DOHH2 (cell line): Measurements from ENCODE around the gene DEFB113.

ENCODE experiments used
- H3F3A ChIP-seq: fragments of 200-600 bp; sonication (generic), shearing (Covaris generic); 2 replicates; pipeline ENCODE4 v1.6.0; 2016; ENCODE audit warnings: antibody characterized with exemption, mild to moderate bottlenecking; ENCODE audit not compliant: control insufficient read depth, insufficient read depth
- H3K27ac ChIP-seq: fragments of 200-600 bp; sonication (generic); 2 replicates; pipeline ENCODE4 v1.5.1; 2014; ENCODE audit warnings: low read depth, mild to moderate bottlenecking, low read length, moderate library complexity
- H3K27me3 ChIP-seq: fragments of 200-600 bp; sonication (generic); 2 replicates; pipeline ENCODE4 v1.6.1; 2014; ENCODE audit warnings: mild to moderate bottlenecking, low read length, mixed read lengths; ENCODE audit not compliant: control insufficient read depth
- H3K36me3 ChIP-seq: fragments of 200-600 bp; sonication (generic); 2 replicates; pipeline ENCODE4 v1.6.1; 2014; ENCODE audit warnings: mild to moderate bottlenecking, low read length, moderate library complexity, mixed read lengths; ENCODE audit not compliant: control insufficient read depth
- H3K4me1 ChIP-seq: fragments of 200-600 bp; sonication (generic); 2 replicates; pipeline ENCODE4 v1.6.1; 2014; ENCODE audit warnings: mild to moderate bottlenecking, low read length, mixed read lengths; ENCODE audit not compliant: control insufficient read depth
- H3K4me2 ChIP-seq: fragments of 200-600 bp; sonication (generic); 2 replicates; pipeline ENCODE4 v1.6.0; 2014; ENCODE audit warnings: mild to moderate bottlenecking, low read length, moderate library complexity
- H3K4me3 ChIP-seq: fragments of 200-600 bp; sonication (generic); 2 replicates; pipeline ENCODE4 v1.5.1; 2014; ENCODE audit warnings: mild to moderate bottlenecking, low read length, mixed read lengths
- H3K79me2 ChIP-seq: fragments of 200-600 bp; sonication (generic); 2 replicates; pipeline ENCODE4 v1.6.1; 2014; ENCODE audit warnings: mild to moderate bottlenecking, low read length, mixed read lengths; ENCODE audit not compliant: control insufficient read depth
- H3K9me2 ChIP-seq: fragments of 200-600 bp; sonication (generic); replicated peaks from 2 replicates; pipeline ENCODE4 v1.6.1; 2014; ENCODE audit warnings: mild to moderate bottlenecking, low read length, mixed read lengths; ENCODE audit not compliant: control insufficient read depth
- H3K9me3 ChIP-seq: fragments of 200-600 bp; sonication (generic); 2 replicates; pipeline ENCODE4 v1.6.1; 2014; ENCODE audit warnings: antibody characterized with exemption, low read length, mixed read lengths; ENCODE audit not compliant: control insufficient read depth, insufficient read depth
- H4K20me1 ChIP-seq: fragments of 200-600 bp; sonication (generic); 2 replicates; pipeline ENCODE4 v1.6.0; 2014; ENCODE audit warnings: low read depth, mild to moderate bottlenecking, antibody characterized with exemption, low read length, moderate library complexity; ENCODE audit not compliant: control insufficient read depth, insufficient read depth
- EZH2phosphoT487 ChIP-seq: fragments of 200-600 bp; sonication (generic); IDR thresholded peaks from 2 replicates; pipeline ENCODE4 v1.6.1; 2017; ENCODE audit warnings: borderline replicate concordance, mild to moderate bottlenecking, antibody characterized with exemption, low read length, moderate library complexity, mixed read lengths
- TF ChIP-seq, protein P1 (sequence below): fragments of 200-600 bp; sonication (generic); IDR thresholded peaks from one replicate; pipeline ENCODE4 v1.5.1; 2014; ENCODE audit warnings: antibody characterized with exemption, mild to moderate bottlenecking, low read depth, low read length; ENCODE audit not compliant: poor library complexity, severe bottlenecking

The DEFB113 gene

DNA sequence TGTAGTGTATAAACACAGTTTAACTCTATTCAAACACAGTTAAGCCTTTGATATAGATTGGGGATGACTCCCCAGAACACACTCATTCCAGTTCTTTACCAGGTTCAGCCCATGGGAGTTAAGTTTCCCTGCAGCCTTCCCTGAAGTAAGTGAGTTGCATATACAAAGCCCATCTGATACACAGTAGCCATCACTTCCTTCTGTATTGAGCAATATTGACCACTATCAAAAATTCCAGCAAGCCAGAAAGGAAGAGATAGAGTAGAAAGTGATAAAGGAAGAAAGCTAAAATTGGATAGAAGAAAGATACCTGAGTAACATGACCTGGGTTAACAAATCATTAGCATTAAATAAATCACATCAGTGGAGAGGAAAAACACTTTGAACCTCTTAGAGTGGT, 40.1 kb downstream of the DEFB113 start:
- no peaks in the 10 kb centered on the region for H3K9me3 ChIP-seq
- H4K20me1 ChIP-seq = no peaks in the 10 kb centered on the region
- TF ChIP-seq, protein P1, sequence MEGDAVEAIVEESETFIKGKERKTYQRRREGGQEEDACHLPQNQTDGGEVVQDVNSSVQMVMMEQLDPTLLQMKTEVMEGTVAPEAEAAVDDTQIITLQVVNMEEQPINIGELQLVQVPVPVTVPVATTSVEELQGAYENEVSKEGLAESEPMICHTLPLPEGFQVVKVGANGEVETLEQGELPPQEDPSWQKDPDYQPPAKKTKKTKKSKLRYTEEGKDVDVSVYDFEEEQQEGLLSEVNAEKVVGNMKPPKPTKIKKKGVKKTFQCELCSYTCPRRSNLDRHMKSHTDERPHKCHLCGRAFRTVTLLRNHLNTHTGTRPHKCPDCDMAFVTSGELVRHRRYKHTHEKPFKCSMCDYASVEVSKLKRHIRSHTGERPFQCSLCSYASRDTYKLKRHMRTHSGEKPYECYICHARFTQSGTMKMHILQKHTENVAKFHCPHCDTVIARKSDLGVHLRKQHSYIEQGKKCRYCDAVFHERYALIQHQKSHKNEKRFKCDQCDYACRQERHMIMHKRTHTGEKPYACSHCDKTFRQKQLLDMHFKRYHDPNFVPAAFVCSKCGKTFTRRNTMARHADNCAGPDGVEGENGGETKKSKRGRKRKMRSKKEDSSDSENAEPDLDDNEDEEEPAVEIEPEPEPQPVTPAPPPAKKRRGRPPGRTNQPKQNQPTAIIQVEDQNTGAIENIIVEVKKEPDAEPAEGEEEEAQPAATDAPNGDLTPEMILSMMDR = no peak
- TF ChIP-seq EZH2phosphoT487 = no peak
- H3K27me3 ChIP-seq = no peaks in the 10 kb centered on the region
- no peaks in the 10 kb centered on the region for H3F3A ChIP-seq
- no peak overlapping the region for H3K4me3 ChIP-seq
- no peaks in the 10 kb centered on the region for H3K79me2 ChIP-seq
- no peak overlapping the region for H3K27ac ChIP-seq
- H3K9me2 ChIP-seq = no peaks in the 10 kb centered on the region
- no peaks in the 10 kb centered on the region for H3K4me1 ChIP-seq
- no peaks in the 10 kb centered on the region for H3K36me3 ChIP-seq
- H3K4me2 ChIP-seq = no peak overlapping the region

DNA sequence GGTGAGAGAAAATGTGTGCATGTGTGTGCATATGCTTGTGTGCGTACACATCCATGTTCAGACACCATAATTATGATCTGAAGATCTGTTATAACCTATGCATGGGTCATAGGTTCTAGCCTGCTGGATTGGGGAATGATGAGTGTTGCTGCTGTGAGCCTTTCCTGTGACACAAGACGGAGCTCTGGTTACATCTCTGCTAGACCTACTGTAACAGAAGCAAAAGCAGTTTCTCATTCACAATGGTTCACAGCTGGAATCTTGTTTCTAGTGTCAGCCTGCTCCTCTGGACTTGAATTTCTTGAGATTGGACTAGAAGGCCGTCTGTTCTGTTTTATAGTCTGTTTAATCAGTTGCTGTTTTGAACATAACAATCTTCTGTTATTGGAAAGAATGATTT, 45.6 kb downstream of the DEFB113 start:
- Histone ChIP-seq H3K9me2 (no peaks in the 10 kb centered on the region), H4K20me1 (no peaks in the 10 kb centered on the region), H3K27me3 (no peaks in the 10 kb centered on the region), H3K9me3 (no peaks in the 10 kb centered on the region), H3F3A (no peaks in the 10 kb centered on the region), H3K4me3 (no peak overlapping the region), H3K36me3 (no peaks in the 10 kb centered on the region), H3K79me2 (no peaks in the 10 kb centered on the region), H3K4me1 (no peaks in the 10 kb centered on the region), H3K4me2 (no peak overlapping the region), H3K27ac (no peak overlapping the region)
- no peak for TF ChIP-seq EZH2phosphoT487
- TF ChIP-seq, protein P1 = no peak

DNA sequence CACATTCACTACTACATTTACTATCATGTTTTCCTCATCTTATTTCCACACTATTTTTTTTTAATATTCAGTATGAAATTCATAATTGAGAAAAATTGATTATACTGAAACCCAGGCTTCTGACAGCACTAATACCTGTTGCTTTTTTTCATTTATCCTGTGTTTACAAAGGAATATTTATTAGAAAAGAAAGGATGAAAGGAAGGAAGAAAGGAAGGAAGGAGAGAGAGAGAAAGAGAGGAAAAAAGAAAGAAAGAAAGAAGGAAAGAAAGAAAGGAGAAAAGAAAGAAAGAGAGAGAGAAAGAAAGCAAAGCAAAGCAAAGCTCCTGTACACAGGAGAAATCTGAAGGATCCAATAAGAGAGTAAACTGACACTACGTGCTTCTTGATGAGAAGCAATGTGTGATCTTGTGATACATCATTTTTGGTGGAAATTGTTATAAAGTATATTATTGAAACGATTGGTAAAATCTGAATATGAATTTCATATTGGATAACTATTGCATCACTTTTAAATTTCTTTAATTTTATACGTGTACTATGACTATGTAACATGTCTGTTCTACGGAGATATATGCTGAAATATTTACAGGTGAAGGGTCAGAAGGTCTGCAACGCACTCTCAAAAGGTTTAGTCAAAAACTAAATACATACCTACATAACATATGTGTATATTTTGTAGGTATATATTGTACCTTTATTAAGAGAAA, 49.3 kb downstream of the DEFB113 start:
- no peaks in the 10 kb centered on the region for H3K9me2 ChIP-seq
- no peaks in the 10 kb centered on the region for H3K36me3 ChIP-seq
- H3K4me2 ChIP-seq = no peak overlapping the region
- H3F3A ChIP-seq = no peaks in the 10 kb centered on the region
- H3K79me2 ChIP-seq = no peaks in the 10 kb centered on the region
- H4K20me1 ChIP-seq = no peaks in the 10 kb centered on the region
- H3K9me3 ChIP-seq = no peaks in the 10 kb centered on the region
- H3K4me1 ChIP-seq = no peaks in the 10 kb centered on the region
- no peak overlapping the region for H3K4me3 ChIP-seq
- H3K27me3 ChIP-seq = no peaks in the 10 kb centered on the region
- no peak overlapping the region for H3K27ac ChIP-seq
- TF ChIP-seq EZH2phosphoT487 = no peak
- TF ChIP-seq, protein P1 = no peak
